Prostate gland (tissue), 2 donors: ENCODE data around the gene SMPD3.

ENCODE experiments used
- POLR2A ChIP-seq: fragments of 450-650 bp; IDR thresholded peaks from one replicate; pipeline ENCODE4 v1.6.1; 2016; ENCODE audit warnings: antibody characterized with exemption, mild to moderate bottlenecking
- TF ChIP-seq, protein P1 (sequence below), 4 experiments: fragments of 200-600 bp in 2 of 4; fragments of 450-650 bp in 2 of 4; sonication (generic) in 2 of 4; IDR thresholded peaks; 1 replicate in 3 of 4; 2 replicates in 1 of 4; pipeline ENCODE4 v1.5.1; 2016 to 2019; ENCODE audit warnings: antibody characterized with exemption in 4 of 4, mild to moderate bottlenecking in 2 of 4, moderate library complexity in 2 of 4

DNA sequence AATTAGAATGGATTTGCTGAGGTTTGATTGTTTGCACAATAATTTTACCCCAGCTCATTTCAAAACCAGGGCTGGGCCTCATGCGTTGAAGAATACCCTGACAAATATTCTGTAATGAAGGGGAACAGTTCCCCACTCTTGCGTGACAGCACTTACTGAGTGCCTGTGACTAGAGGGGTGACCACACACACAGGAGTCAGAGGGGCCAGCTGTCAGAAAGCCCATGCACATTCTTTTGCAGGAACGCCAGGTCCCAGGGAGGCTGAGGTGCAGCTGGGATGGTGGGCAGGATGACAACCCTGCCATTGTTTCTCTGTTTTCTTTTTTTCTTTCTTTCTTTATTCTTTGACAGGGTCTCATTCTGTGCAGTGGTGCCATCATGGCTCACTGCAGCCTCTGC lies 44.6 kb downstream of the SMPD3 start:
- no peak for TF ChIP-seq POLR2A
- TF ChIP-seq, protein P1, sequence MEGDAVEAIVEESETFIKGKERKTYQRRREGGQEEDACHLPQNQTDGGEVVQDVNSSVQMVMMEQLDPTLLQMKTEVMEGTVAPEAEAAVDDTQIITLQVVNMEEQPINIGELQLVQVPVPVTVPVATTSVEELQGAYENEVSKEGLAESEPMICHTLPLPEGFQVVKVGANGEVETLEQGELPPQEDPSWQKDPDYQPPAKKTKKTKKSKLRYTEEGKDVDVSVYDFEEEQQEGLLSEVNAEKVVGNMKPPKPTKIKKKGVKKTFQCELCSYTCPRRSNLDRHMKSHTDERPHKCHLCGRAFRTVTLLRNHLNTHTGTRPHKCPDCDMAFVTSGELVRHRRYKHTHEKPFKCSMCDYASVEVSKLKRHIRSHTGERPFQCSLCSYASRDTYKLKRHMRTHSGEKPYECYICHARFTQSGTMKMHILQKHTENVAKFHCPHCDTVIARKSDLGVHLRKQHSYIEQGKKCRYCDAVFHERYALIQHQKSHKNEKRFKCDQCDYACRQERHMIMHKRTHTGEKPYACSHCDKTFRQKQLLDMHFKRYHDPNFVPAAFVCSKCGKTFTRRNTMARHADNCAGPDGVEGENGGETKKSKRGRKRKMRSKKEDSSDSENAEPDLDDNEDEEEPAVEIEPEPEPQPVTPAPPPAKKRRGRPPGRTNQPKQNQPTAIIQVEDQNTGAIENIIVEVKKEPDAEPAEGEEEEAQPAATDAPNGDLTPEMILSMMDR (IDR thresholded peaks at IDR 0.05): no peak
